ENCODE measurements around the gene CDCP2.

DNA sequence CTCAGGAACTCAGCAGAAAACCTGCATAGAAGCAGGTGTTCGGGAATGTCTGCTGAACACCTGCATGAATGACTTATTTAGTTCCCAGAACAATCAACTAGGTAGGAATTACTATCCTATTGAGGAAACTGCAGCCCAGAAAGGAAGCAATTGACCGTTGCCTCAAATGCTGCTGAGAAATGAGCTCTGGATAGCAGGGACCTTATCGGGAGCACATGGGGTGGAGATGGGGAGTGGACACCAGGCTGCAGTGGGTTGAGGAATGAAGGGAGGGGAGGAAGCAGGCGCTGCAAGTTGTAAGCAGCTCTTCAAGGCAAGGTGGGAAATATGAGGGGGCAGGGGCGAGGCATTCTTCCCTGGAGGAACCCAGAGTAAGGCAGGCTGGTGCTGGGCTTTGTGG, 10.8 kb upstream of the CDCP2 start:
- TF ChIP-seq CTCF (IDR thresholded peaks at IDR 0.05) = no peak
- TF ChIP-seq, protein P1, sequence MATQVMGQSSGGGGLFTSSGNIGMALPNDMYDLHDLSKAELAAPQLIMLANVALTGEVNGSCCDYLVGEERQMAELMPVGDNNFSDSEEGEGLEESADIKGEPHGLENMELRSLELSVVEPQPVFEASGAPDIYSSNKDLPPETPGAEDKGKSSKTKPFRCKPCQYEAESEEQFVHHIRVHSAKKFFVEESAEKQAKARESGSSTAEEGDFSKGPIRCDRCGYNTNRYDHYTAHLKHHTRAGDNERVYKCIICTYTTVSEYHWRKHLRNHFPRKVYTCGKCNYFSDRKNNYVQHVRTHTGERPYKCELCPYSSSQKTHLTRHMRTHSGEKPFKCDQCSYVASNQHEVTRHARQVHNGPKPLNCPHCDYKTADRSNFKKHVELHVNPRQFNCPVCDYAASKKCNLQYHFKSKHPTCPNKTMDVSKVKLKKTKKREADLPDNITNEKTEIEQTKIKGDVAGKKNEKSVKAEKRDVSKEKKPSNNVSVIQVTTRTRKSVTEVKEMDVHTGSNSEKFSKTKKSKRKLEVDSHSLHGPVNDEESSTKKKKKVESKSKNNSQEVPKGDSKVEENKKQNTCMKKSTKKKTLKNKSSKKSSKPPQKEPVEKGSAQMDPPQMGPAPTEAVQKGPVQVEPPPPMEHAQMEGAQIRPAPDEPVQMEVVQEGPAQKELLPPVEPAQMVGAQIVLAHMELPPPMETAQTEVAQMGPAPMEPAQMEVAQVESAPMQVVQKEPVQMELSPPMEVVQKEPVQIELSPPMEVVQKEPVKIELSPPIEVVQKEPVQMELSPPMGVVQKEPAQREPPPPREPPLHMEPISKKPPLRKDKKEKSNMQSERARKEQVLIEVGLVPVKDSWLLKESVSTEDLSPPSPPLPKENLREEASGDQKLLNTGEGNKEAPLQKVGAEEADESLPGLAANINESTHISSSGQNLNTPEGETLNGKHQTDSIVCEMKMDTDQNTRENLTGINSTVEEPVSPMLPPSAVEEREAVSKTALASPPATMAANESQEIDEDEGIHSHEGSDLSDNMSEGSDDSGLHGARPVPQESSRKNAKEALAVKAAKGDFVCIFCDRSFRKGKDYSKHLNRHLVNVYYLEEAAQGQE (IDR thresholded peaks at IDR 0.05; ENCODE audit: insufficient read depth in 1 of 2, low read depth in 2 of 2, low read length in 1 of 2) = no peak
